ENCODE results near the gene GORASP1. TPM values are rescaled to one million over a fixed set of nuclear protein-coding genes. Genes with fewer than 3 reads are reported as not detected.

The GORASP1 gene
- total RNA-seq (2014; rRNA removed; shearing (Covaris generic)), result 21.0 and 23.1 TPM in 2 replicates

- no peaks in the 10 kb centered on the region for H3K9me3 ChIP-seq (replicated peaks)
- H3K36me3 ChIP-seq, result no peaks in the 10 kb centered on the region
- H3K4me3 ChIP-seq, result peak within 1 kb of the TSS; percentile 99
- H3K27me3 ChIP-seq, result no peaks in the 10 kb centered on the region
- H3K4me1 ChIP-seq, result peaks cover 9% of the 10 kb centered on the region; the same call in 1 of the 2 replicates
- H3K27ac ChIP-seq, result peak within 1 kb of the TSS; percentile 55; the same call in 1 of the 2 replicates
- peak; percentile 68 to 76 for DNase-seq
Observed at GRCh38 chr3:39107388-39108199, at the start of gene GORASP1, which contains the start of gene TTC21A. TSS of gene GORASP1 (minus strand) at chr3:39107627. CDS start at chr3:39107541, 86 bp downstream. TSS of gene TTC21A (plus strand) at chr3:39107680. CDS start at chr3:39107838, 158 bp downstream.

GRCh38 chr3:39156421-39156820 is 49.0 kb upstream of the GORASP1 start:
- Histone ChIP-seq H3K27ac (no peak overlapping the region), H3K27me3 (no peaks in the 10 kb centered on the region), H3K36me3 (no peaks in the 10 kb centered on the region), H3K9me3 (replicated peaks) (no peaks in the 10 kb centered on the region), H3K4me1 (peaks cover 6% of the 10 kb centered on the region; the same call in 1 of the 2 replicates), H3K4me3 (no peak overlapping the region)
- DNase-seq, result no peak

- no peak overlapping the region for H3K27ac ChIP-seq
- H3K36me3 ChIP-seq, result no peaks in the 10 kb centered on the region
- peaks cover 23% of the 10 kb centered on the region; the same call in 1 of the 2 replicates for H3K4me1 ChIP-seq
- no peak overlapping the region for H3K4me3 ChIP-seq
- no peaks in the 10 kb centered on the region for H3K27me3 ChIP-seq
- no peak for DNase-seq
- no peaks in the 10 kb centered on the region for H3K9me3 ChIP-seq (replicated peaks)
Observed at GRCh38 chr3:39154280-39155021, 47.0 kb upstream of the GORASP1 start.

GRCh38 chr3:39153977-39154279 is 46.5 kb upstream of the GORASP1 start:
- H3K27me3 ChIP-seq, result no peaks in the 10 kb centered on the region
- no peaks in the 10 kb centered on the region for H3K36me3 ChIP-seq
- peaks cover 25% of the 10 kb centered on the region; the same call in 1 of the 2 replicates for H3K4me1 ChIP-seq
- DNase-seq, result no peak
- H3K4me3 ChIP-seq, result peak overlapping the region; percentile 89
- no peak overlapping the region for H3K27ac ChIP-seq
- H3K9me3 ChIP-seq (replicated peaks), result no peaks in the 10 kb centered on the region

GRCh38 chr3:39150803-39151631 is 43.6 kb upstream of the GORASP1 start:
- Histone ChIP-seq H3K9me3 (replicated peaks) (no peaks in the 10 kb centered on the region), H3K4me1 (peaks cover 51% of the 10 kb centered on the region), H3K36me3 (no peaks in the 10 kb centered on the region; the same call in 1 of the 2 replicates), H3K27ac (peak overlapping the region; percentile 56), H3K27me3 (no peaks in the 10 kb centered on the region), H3K4me3 (peak overlapping the region; percentile 89)
- peak; percentile 56 to 61 for DNase-seq

- H3K9me3 ChIP-seq (replicated peaks), result no peaks in the 10 kb centered on the region
- DNase-seq, result peak in 1 of 2 experiments; percentile 15
- peaks cover 56% of the 10 kb centered on the region for H3K4me1 ChIP-seq
- no peaks in the 10 kb centered on the region for H3K27me3 ChIP-seq
- H3K27ac ChIP-seq, result peak overlapping the region; percentile 56
- peaks cover 5% of the 10 kb centered on the region; the same call in 1 of the 2 replicates for H3K36me3 ChIP-seq
- peak overlapping the region; percentile 89 for H3K4me3 ChIP-seq
Observed at GRCh38 chr3:39150148-39150802, 42.8 kb upstream of the GORASP1 start.

- Histone ChIP-seq H3K4me3 (no peak overlapping the region), H3K36me3 (peaks cover 6% of the 10 kb centered on the region; the same call in 1 of the 2 replicates), H3K4me1 (peaks cover 56% of the 10 kb centered on the region), H3K27me3 (no peaks in the 10 kb centered on the region), H3K27ac (no peak overlapping the region), H3K9me3 (replicated peaks) (no peaks in the 10 kb centered on the region)
- DNase-seq, result no peak
Observed at GRCh38 chr3:39149498-39150147, 42.2 kb upstream of the GORASP1 start.

GRCh38 chr3:39149059-39149455 is 41.6 kb upstream of the GORASP1 start:
- no peak for DNase-seq
- H3K27me3 ChIP-seq, result no peaks in the 10 kb centered on the region
- H3K9me3 ChIP-seq (replicated peaks), result no peaks in the 10 kb centered on the region
- peaks cover 56% of the 10 kb centered on the region for H3K4me1 ChIP-seq
- H3K27ac ChIP-seq, result no peak overlapping the region
- H3K4me3 ChIP-seq, result no peak overlapping the region
- H3K36me3 ChIP-seq, result peaks cover 6% of the 10 kb centered on the region; the same call in 1 of the 2 replicates

- Histone ChIP-seq H3K4me3 (no peak overlapping the region), H3K4me1 (peaks cover 56% of the 10 kb centered on the region), H3K27me3 (no peaks in the 10 kb centered on the region), H3K27ac (peak overlapping the region; percentile 54; the same call in 1 of the 2 replicates), H3K36me3 (peaks cover 6% of the 10 kb centered on the region; the same call in 1 of the 2 replicates), H3K9me3 (replicated peaks) (no peaks in the 10 kb centered on the region)
- peak in 1 of 2 experiments; percentile 20 for DNase-seq
Observed at GRCh38 chr3:39148435-39149058, 41.1 kb upstream of the GORASP1 start.

GRCh38 chr3:39147711-39148434 is 40.4 kb upstream of the GORASP1 start:
- Histone ChIP-seq H3K4me3 (no peak overlapping the region), H3K27ac (peak overlapping the region; percentile 54), H3K27me3 (no peaks in the 10 kb centered on the region), H3K9me3 (replicated peaks) (no peaks in the 10 kb centered on the region), H3K36me3 (peaks cover 7% of the 10 kb centered on the region), H3K4me1 (peaks cover 56% of the 10 kb centered on the region)
- peak; percentile 17 to 27 for DNase-seq

- Histone ChIP-seq H3K27me3 (no peaks in the 10 kb centered on the region), H3K27ac (peak overlapping the region; percentile 54), H3K4me3 (no peak overlapping the region), H3K9me3 (replicated peaks) (no peaks in the 10 kb centered on the region), H3K36me3 (peaks cover 12% of the 10 kb centered on the region), H3K4me1 (peaks cover 65% of the 10 kb centered on the region)
- peak; percentile 69 to 74 for DNase-seq
Observed at GRCh38 chr3:39146611-39147591, 39.5 kb upstream of the GORASP1 start.

- Histone ChIP-seq H3K36me3 (peaks cover 12% of the 10 kb centered on the region), H3K27me3 (no peaks in the 10 kb centered on the region), H3K9me3 (replicated peaks) (no peaks in the 10 kb centered on the region), H3K4me3 (no peak overlapping the region), H3K4me1 (peaks cover 59% of the 10 kb centered on the region), H3K27ac (peak overlapping the region; percentile 54)
- no peak for DNase-seq
Observed at GRCh38 chr3:39146083-39146501, 38.7 kb upstream of the GORASP1 start.
